Measurements from ENCODE around the gene SESN1.

Gene SESN1

GRCh38 chr6:108937170-108937569 lies 157.5 kb downstream of the SESN1 start:
- no peak overlapping the region for H3K27ac ChIP-seq
- no peak for TF ChIP-seq CTCF (IDR thresholded peaks at IDR 0.05)
- no peak for TF ChIP-seq ZFX (IDR thresholded peaks at IDR 0.05; ENCODE audit: borderline replicate concordance)
